Liver (tissue), 9 donors: ENCODE measurements around the gene ZNF814. TPM values are rescaled to one million over a fixed set of nuclear protein-coding genes. Genes with fewer than 3 reads are reported as not detected.
A peak's percentile ranks its signal among the peaks of the same experiment; 100 is the strongest.
"Not testable (repeated sequence)": the region's sequence is repeated elsewhere in the genome, so short reads cannot be mapped to it uniquely, and the experiment has no call there.

Experiments
- DNase-seq: peaks from one replicate; pipeline ENCODE4 v3.0.0-alpha.2; 2017; ENCODE audit warnings: low spot score
- H3K27ac ChIP-seq, 2 donors: one replicate each; pipeline ENCODE4 v1.7.0; 2013; ENCODE audit warnings: inconsistent platforms in 2 of 2, low read length in 2 of 2, control low read depth in 1 of 2, low read depth in 1 of 2, mild to moderate bottlenecking in 1 of 2
- H3K27me3 ChIP-seq, 4 donors: one replicate each; pipeline versions ENCODE4 v1.6.1 to v1.7.0; 2013; ENCODE audit warnings: low read length in 3 of 4, inconsistent platforms in 1 of 4, mild to moderate bottlenecking in 1 of 4, moderate library complexity in 1 of 4; ENCODE audit not compliant: control insufficient read depth in 4 of 4, insufficient read depth in 4 of 4
- H3K36me3 ChIP-seq, 4 donors: one replicate each; pipeline versions ENCODE4 v1.6.1 to v1.7.0; 2013; ENCODE audit warnings: low read length in 3 of 4, mild to moderate bottlenecking in 3 of 4, low read depth in 1 of 4, moderate library complexity in 1 of 4; ENCODE audit not compliant: control insufficient read depth in 4 of 4, insufficient read depth in 3 of 4
- H3K4me1 ChIP-seq, 4 donors: one replicate each; pipeline versions ENCODE4 v1.6.1 to v1.7.0; 2013; ENCODE audit warnings: low read length in 3 of 4, mild to moderate bottlenecking in 3 of 4, moderate library complexity in 1 of 4; ENCODE audit not compliant: control insufficient read depth in 4 of 4, insufficient read depth in 4 of 4
- H3K4me3 ChIP-seq, 3 donors: one replicate each; pipeline versions ENCODE4 v1.6.1 to v1.7.0; 2013; ENCODE audit warnings: low read length in 3 of 3, control low read depth in 1 of 3, low read depth in 1 of 3, mild to moderate bottlenecking in 1 of 3
- H3K9ac ChIP-seq, 2 donors: one replicate each; pipeline ENCODE4 v1.7.0; 2013; ENCODE audit warnings: low read length in 2 of 2, mild to moderate bottlenecking in 2 of 2, moderate library complexity in 2 of 2, control low read depth in 1 of 2, low read depth in 1 of 2
- H3K9me3 ChIP-seq, 4 donors: one replicate each; pipeline versions ENCODE4 v1.6.1 to v1.7.0; 2013; ENCODE audit warnings: low read length in 3 of 4; ENCODE audit not compliant: control insufficient read depth in 4 of 4
- ATF3 ChIP-seq: IDR thresholded peaks from 2 replicates; pipeline ENCODE4 v1.6.1; 2016; ENCODE audit warnings: antibody characterized with exemption
- CTCF ChIP-seq: fragments of 150-350 bp; IDR thresholded peaks from 2 replicates; pipeline ENCODE4 v1.5.1; 2017; ENCODE audit warnings: improper control_type of control experiment, low read depth, low read length; ENCODE audit not compliant: missing input control
- EGR1 ChIP-seq, 2 donors: IDR thresholded peaks; 2 replicates each; pipeline ENCODE4 v1.6.1; 2016 to 2018; ENCODE audit warnings: antibody characterized with exemption in 2 of 2, low read depth in 2 of 2
- FOXA1 ChIP-seq: IDR thresholded peaks from 2 replicates; pipeline ENCODE4 v1.6.1; 2016; ENCODE audit warnings: antibody characterized with exemption
- FOXA2 ChIP-seq: IDR thresholded peaks from 2 replicates; pipeline ENCODE4 v1.6.1; 2016; ENCODE audit warnings: antibody characterized with exemption
- GABPA ChIP-seq, 2 donors: IDR thresholded peaks in 1 of 2; conservative IDR thresholded peaks in 1 of 2; 2 replicates each; pipeline ENCODE4 v1.6.1; 2016; ENCODE audit warnings: antibody characterized with exemption in 2 of 2, mild to moderate bottlenecking in 1 of 2, moderate library complexity in 1 of 2
- HNF4A ChIP-seq, 2 donors: conservative IDR thresholded peaks; 2 replicates each; pipeline ENCODE4 v1.6.1; 2016; ENCODE audit warnings: antibody characterized with exemption in 2 of 2, mild to moderate bottlenecking in 2 of 2
- HNF4G ChIP-seq: IDR thresholded peaks from 2 replicates; pipeline ENCODE4 v1.6.1; 2016; ENCODE audit warnings: antibody characterized with exemption
- JUND ChIP-seq, 2 donors: IDR thresholded peaks; 2 replicates each; pipeline ENCODE4 v1.6.1; 2016; ENCODE audit warnings: antibody characterized with exemption in 2 of 2
- MAX ChIP-seq: IDR thresholded peaks from 2 replicates; pipeline ENCODE4 v1.6.1; 2016; ENCODE audit warnings: antibody characterized with exemption
- NR2F2 ChIP-seq: IDR thresholded peaks from 2 replicates; pipeline ENCODE4 v1.6.1; 2016; ENCODE audit warnings: antibody characterized with exemption
- RAD21 ChIP-seq, 2 donors: IDR thresholded peaks; 2 replicates each; pipeline ENCODE4 v1.6.1; 2016; ENCODE audit warnings: antibody characterized with exemption in 2 of 2, mild to moderate bottlenecking in 2 of 2
- REST ChIP-seq: IDR thresholded peaks from 2 replicates; pipeline ENCODE4 v1.6.1; 2016; ENCODE audit warnings: antibody characterized with exemption, mild to moderate bottlenecking
- RXRA ChIP-seq, 2 donors: IDR thresholded peaks; 2 replicates each; pipeline ENCODE4 v1.6.1; 2017 to 2018; ENCODE audit warnings: antibody characterized with exemption in 2 of 2, mild to moderate bottlenecking in 1 of 2
- SP1 ChIP-seq: IDR thresholded peaks from 2 replicates; pipeline ENCODE4 v1.6.1; 2018; ENCODE audit warnings: antibody characterized with exemption, mild to moderate bottlenecking
- TAF1 ChIP-seq: conservative IDR thresholded peaks from 2 replicates; pipeline ENCODE4 v1.6.1; 2016; ENCODE audit warnings: antibody characterized with exemption, mild to moderate bottlenecking
- YY1 ChIP-seq: IDR thresholded peaks from 2 replicates; pipeline ENCODE4 v1.6.1; 2016; ENCODE audit warnings: antibody characterized with exemption, mild to moderate bottlenecking
- ZBTB33 ChIP-seq: IDR thresholded peaks from 2 replicates; pipeline ENCODE4 v1.6.1; 2016; ENCODE audit warnings: antibody characterized with exemption
- WGBS: extraction: QIAGEN DNeasy Blood & Tissue Kit; methylation state at CpG from one replicate; pipeline ENCODE4 v1.1.7; 2013; 5-methylcytosine and 5-hydroxymethylcytosine counted together
- polyA plus RNA-seq, 2 donors: library from polyadenylated mRNA; stranded (reverse) in 1 of 2; unstranded in 1 of 2; fragments of 200-250 nt in 1 of 2; fragments of >200 nt in 1 of 2; fragmentation: Nextera tagmentation in 1 of 2; extraction: Ambion mirVana in 1 of 2; gene quantifications; one replicate each; pipeline versions ENCODE4 v1.2.1 to v1.2.3, GENCODE V29; 2013 to 2015
- total RNA-seq, 2 donors: library from RNA; depleted of rRNA; stranded (reverse); fragments of >200 nt; gene quantifications; one replicate each; pipeline ENCODE4 v1.2.3, GENCODE V29; 2014
- donor health status: healthy.
- donor health status: healthy.
- donor health status: healthy.
- donor health status: healthy.
- donor health status: healthy.

ZNF814 gene
- total and polyA plus RNA-seq, 4 donors: 6.9 to 13.8 (median 8.2) TPM

GRCh38 chr19:57903618-57904184 is 14.9 kb upstream of the ZNF814 start:
- H3K27ac ChIP-seq: no peak overlapping the region
- H3K4me3 ChIP-seq: peak overlapping the region; percentile 2 to 63 (median 23)
- no peaks in the 10 kb centered on the region for H3K27me3 ChIP-seq
- H3K4me1 ChIP-seq: peaks cover 0 to 9% (median under 1%) of the 10 kb centered on the region in 4 donors
- peaks cover 0 to 20% (median 8%) of the 10 kb centered on the region in 4 donors for H3K9me3 ChIP-seq
- no peak overlapping the region for H3K9ac ChIP-seq
- H3K36me3 ChIP-seq: peaks cover 0 to 18% (median 9%) of the 10 kb centered on the region in 4 donors
- no peak for DNase-seq
- peak; percentile 85 to 87 for TF ChIP-seq HNF4A (conservative IDR thresholded peaks at IDR 0.05)
- peak; percentile 25 for TF ChIP-seq SP1
- peak; percentile 34 for TF ChIP-seq HNF4G
- TF ChIP-seq RXRA (IDR thresholded peaks at IDR 0.05): peak in 1 of 2 donors; percentile 50
- TF ChIP-seq MAX: peak; percentile 3
- no peak for TF ChIP-seq CTCF
- no peak for TF ChIP-seq JUND (IDR thresholded peaks at IDR 0.05)
- WGBS: 28% methylated on average over 7 of the region's 7 CpGs

- 90% methylated on average over 5 of the region's 5 CpGs for WGBS
- H3K4me1 ChIP-seq: peaks cover 0 to 9% (median under 1%) of the 10 kb centered on the region in 4 donors
- peaks cover 0 to 2% (median 0%) of the 10 kb centered on the region in 4 donors for H3K36me3 ChIP-seq
- H3K9me3 ChIP-seq: peaks cover 0 to 13% (median 2%) of the 10 kb centered on the region in 4 donors
- H3K27ac ChIP-seq: no peak overlapping the region
- H3K9ac ChIP-seq: no peak overlapping the region
- H3K4me3 ChIP-seq: no peak overlapping the region
- no peaks in the 10 kb centered on the region for H3K27me3 ChIP-seq
- DNase-seq: no peak
- TF ChIP-seq GABPA (IDR thresholded peaks at IDR 0.05 in 1 of 2, conservative IDR thresholded peaks at IDR 0.05 in 1 of 2): no peak
- TF ChIP-seq NR2F2: no peak
- no peak for TF ChIP-seq JUND (IDR thresholded peaks at IDR 0.05)
- no peak for TF ChIP-seq FOXA2
- TF ChIP-seq EGR1 (IDR thresholded peaks at IDR 0.05; ENCODE audit: low read depth in 2 of 2): no peak
- TF ChIP-seq ZBTB33: no peak
- no peak for TF ChIP-seq TAF1
- no peak for TF ChIP-seq HNF4G
- TF ChIP-seq YY1: no peak
- TF ChIP-seq REST: no peak
- no peak for TF ChIP-seq ATF3
- no peak for TF ChIP-seq RAD21 (IDR thresholded peaks at IDR 0.05)
- TF ChIP-seq CTCF: no peak
- TF ChIP-seq MAX: no peak
- TF ChIP-seq HNF4A (conservative IDR thresholded peaks at IDR 0.05): no peak
- no peak for TF ChIP-seq FOXA1
- TF ChIP-seq RXRA (IDR thresholded peaks at IDR 0.05): no peak
Measured at GRCh38 chr19:57900311-57900710, 11.5 kb upstream of the ZNF814 start.

- H3K9me3 ChIP-seq, H3K27me3 ChIP-seq, H3K4me3 ChIP-seq, H3K4me1 ChIP-seq, H3K27ac ChIP-seq, H3K9ac ChIP-seq, H3K36me3 ChIP-seq, DNase-seq: not testable (repeated sequence)
- WGBS: 72% methylated on average over 3 of the region's 3 CpGs
Measured at GRCh38 chr19:57890706-57891105, 1.9 kb upstream of the ZNF814 start.
